HG02885 (cell line): ENCODE results near the gene MORN4.
"Not testable (repeated sequence)": the region's sequence is repeated elsewhere in the genome, so short reads cannot be mapped to it uniquely, and the experiment has no call there.

ENCODE experiments used
- ATAC-seq: cut with Tn5 transposase; IDR thresholded peaks from one replicate; pipeline ENCODE4 v1.9.1; 2021; ENCODE audit warnings: mild to moderate bottlenecking; ENCODE audit not compliant: unreplicated experiment, poor library complexity

Gene MORN4

GRCh38 chr10:97576487-97576886 is 56.8 kb downstream of the MORN4 start:
- not testable (repeated sequence) for ATAC-seq

- ATAC-seq, result no peak
Observed at GRCh38 chr10:97575127-97575668, 58.1 kb downstream of the MORN4 start.

GRCh38 chr10:97574374-97575126 is 58.8 kb downstream of the MORN4 start:
- ATAC-seq, result no peak

GRCh38 chr10:97573672-97574071 is 59.6 kb downstream of the MORN4 start:
- no peak for ATAC-seq

GRCh38 chr10:97573021-97573420 is 60.3 kb downstream of the MORN4 start:
- no peak for ATAC-seq

- ATAC-seq, result no peak
Observed at GRCh38 chr10:97572214-97572989, 60.9 kb downstream of the MORN4 start, which contains the start of gene ANKRD2. TSS of gene ANKRD2 (plus strand) at chr10:97572779. CDS start at chr10:97572789, 10 bp downstream.

- no peak for ATAC-seq
Observed at GRCh38 chr10:97571622-97572021, 61.7 kb downstream of the MORN4 start.

GRCh38 chr10:97570789-97571471 is 62.4 kb downstream of the MORN4 start:
- no peak for ATAC-seq

GRCh38 chr10:97570146-97570788 is 63.0 kb downstream of the MORN4 start:
- ATAC-seq, result no peak

GRCh38 chr10:97567891-97568290 is 65.4 kb downstream of the MORN4 start:
- no peak for ATAC-seq

- no peak for ATAC-seq
Observed at GRCh38 chr10:97566336-97566996, 66.8 kb downstream of the MORN4 start.

- ATAC-seq, result no peak
Observed at GRCh38 chr10:97564776-97565175, 68.5 kb downstream of the MORN4 start.
